OCI-LY7 (cell line): ENCODE results near the gene CTNNA3.

Experiments
- EZH2phosphoT487 ChIP-seq: fragments of 200-600 bp; sonication (generic); IDR thresholded peaks from 2 replicates; pipeline ENCODE4 v1.6.1; 2018; ENCODE audit warnings: low read depth, borderline replicate concordance, mild to moderate bottlenecking, mixed run types, antibody characterized with exemption, low read length, moderate library complexity, mixed read lengths
- TF ChIP-seq, protein P1 (sequence below): fragments of 200-600 bp; sonication (generic); conservative IDR thresholded peaks from 2 replicates; pipeline ENCODE4 v1.5.1; 2014; ENCODE audit warnings: mild to moderate bottlenecking, antibody characterized with exemption, low read length, moderate library complexity, mixed read lengths

DNA sequence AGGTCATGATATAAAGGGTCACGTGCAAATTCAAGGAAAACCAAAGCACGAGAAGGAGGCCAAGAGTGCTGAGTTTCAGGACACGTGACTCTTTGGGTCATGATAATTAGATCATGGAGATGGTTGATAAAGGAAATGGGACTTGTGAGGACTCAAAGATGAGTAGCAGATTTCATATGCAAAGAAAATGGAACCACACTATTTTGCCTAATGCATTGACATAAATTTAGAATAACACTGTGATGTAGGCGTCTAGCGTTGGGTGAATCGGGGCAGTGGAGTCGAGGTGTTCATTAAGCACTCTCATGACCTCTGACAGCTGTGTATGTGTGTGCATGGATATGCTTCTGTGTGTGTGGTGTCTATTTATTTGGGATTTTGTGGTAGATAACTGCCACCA, 1795.7 kb downstream of the CTNNA3 start:
- TF ChIP-seq, protein P1, sequence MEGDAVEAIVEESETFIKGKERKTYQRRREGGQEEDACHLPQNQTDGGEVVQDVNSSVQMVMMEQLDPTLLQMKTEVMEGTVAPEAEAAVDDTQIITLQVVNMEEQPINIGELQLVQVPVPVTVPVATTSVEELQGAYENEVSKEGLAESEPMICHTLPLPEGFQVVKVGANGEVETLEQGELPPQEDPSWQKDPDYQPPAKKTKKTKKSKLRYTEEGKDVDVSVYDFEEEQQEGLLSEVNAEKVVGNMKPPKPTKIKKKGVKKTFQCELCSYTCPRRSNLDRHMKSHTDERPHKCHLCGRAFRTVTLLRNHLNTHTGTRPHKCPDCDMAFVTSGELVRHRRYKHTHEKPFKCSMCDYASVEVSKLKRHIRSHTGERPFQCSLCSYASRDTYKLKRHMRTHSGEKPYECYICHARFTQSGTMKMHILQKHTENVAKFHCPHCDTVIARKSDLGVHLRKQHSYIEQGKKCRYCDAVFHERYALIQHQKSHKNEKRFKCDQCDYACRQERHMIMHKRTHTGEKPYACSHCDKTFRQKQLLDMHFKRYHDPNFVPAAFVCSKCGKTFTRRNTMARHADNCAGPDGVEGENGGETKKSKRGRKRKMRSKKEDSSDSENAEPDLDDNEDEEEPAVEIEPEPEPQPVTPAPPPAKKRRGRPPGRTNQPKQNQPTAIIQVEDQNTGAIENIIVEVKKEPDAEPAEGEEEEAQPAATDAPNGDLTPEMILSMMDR: no peak
- no peak for TF ChIP-seq EZH2phosphoT487
